Ishikawa (cell line): ENCODE data around the gene HOXA9.

ENCODE experiments used
- CEBPB ChIP-seq: IDR thresholded peaks from 2 replicates; pipeline ENCODE4 v1.6.1; 2012
- CREB1 ChIP-seq: IDR thresholded peaks from 2 replicates; pipeline ENCODE4 v1.6.1; 2012; ENCODE audit warnings: low read depth
- EGR1 ChIP-seq: IDR thresholded peaks from 2 replicates; pipeline ENCODE4 v1.6.1; 2012
- EP300 ChIP-seq: IDR thresholded peaks from 2 replicates; pipeline ENCODE4 v1.6.1; 2012; ENCODE audit warnings: borderline replicate concordance
- FOXM1 ChIP-seq: IDR thresholded peaks from 2 replicates; pipeline ENCODE4 v1.6.1; 2012; ENCODE audit warnings: low read depth, borderline replicate concordance
- MAX ChIP-seq: IDR thresholded peaks from 2 replicates; pipeline ENCODE4 v1.6.1; 2012
- NFIC ChIP-seq: IDR thresholded peaks from 2 replicates; pipeline ENCODE4 v1.6.1; 2012
- RAD21 ChIP-seq: IDR thresholded peaks from 2 replicates; pipeline ENCODE4 v1.6.1; 2012; ENCODE audit warnings: low read depth
- REST ChIP-seq: IDR thresholded peaks from 2 replicates; pipeline ENCODE4 v1.6.1; 2012; ENCODE audit warnings: low read depth, mild to moderate bottlenecking
- TAF1 ChIP-seq: IDR thresholded peaks from 2 replicates; pipeline ENCODE4 v1.6.1; 2012; ENCODE audit warnings: low read depth, mild to moderate bottlenecking
- TEAD4 ChIP-seq: IDR thresholded peaks from 2 replicates; pipeline ENCODE4 v1.6.1; 2012
- YY1 ChIP-seq: IDR thresholded peaks from 2 replicates; pipeline ENCODE4 v1.6.1; 2012; ENCODE audit warnings: low read depth

GRCh38 chr7:27189997-27190748 lies 24.8 kb upstream of the HOXA9 start:
- TF ChIP-seq MAX (no peak), REST (no peak), EGR1 (no peak), EP300 (no peak), FOXM1 (no peak), YY1 (no peak), RAD21 (no peak), TEAD4 (no peak), TAF1 (no peak), CEBPB (no peak), CREB1 (no peak), NFIC (no peak)
